MM.1S (cell line): ENCODE measurements around the gene IFITM10.

Source experiments
- CTCF ChIP-seq: fragments of 300-600 bp; sonication (generic); IDR thresholded peaks from 2 replicates; pipeline ENCODE4 v1.5.1; 2016; ENCODE audit warnings: antibody characterized with exemption, low read length, mixed read lengths
- EZH2 ChIP-seq: fragments of 300-600 bp; sonication (generic); optimal IDR thresholded peaks from 2 replicates; pipeline ENCODE3; 2017; ENCODE audit warnings: low read depth, mild to moderate bottlenecking, antibody characterized with exemption, low read length, mixed read lengths
- EZH2phosphoT487 ChIP-seq: fragments of 300-600 bp; sonication (generic); IDR thresholded peaks from 2 replicates; pipeline ENCODE4 v1.6.1; 2018; ENCODE audit warnings: antibody characterized with exemption, low read length

GRCh38 chr11:1727096-1727690 is 23.2 kb downstream of the IFITM10 start:
- TF ChIP-seq CTCF (no peak), EZH2 (no peak), EZH2phosphoT487 (no peak)
